Stimulated activated CD4-positive, alpha-beta T cell treated with anti-CD3 and anti-CD28 coated beads, Interleukin-12 subunit alpha, Interleukin-12 subunit beta, amount 100 ng/mL, for 24 hours (primary cell): ENCODE data around the gene GRN.
"Not testable (repeated sequence)": the region's sequence is repeated elsewhere in the genome, so short reads cannot be mapped to it uniquely, and the experiment has no call there.

Experiments used
- DNase-seq, 2 experiments: peaks; one replicate each; pipeline ENCODE4 v3.0.0-alpha.2; 2020; ENCODE audit warnings: low read depth in 2 of 2

Gene GRN

GRCh38 chr17:44383363-44383762, 38.3 kb downstream of the GRN start:
- no peak for DNase-seq

GRCh38 chr17:44383861-44384260, 38.8 kb downstream of the GRN start:
- no peak for DNase-seq

GRCh38 chr17:44384281-44384822, 39.2 kb downstream of the GRN start:
- no peak for DNase-seq

- no peak for DNase-seq
These were observed 39.8 kb downstream of the GRN start for GRCh38 chr17:44384823-44385286.

- peak; percentile 69 to 82 for DNase-seq
These were observed 40.4 kb downstream of the GRN start for GRCh38 chr17:44385287-44386181.

GRCh38 chr17:44386182-44386525, 41.1 kb downstream of the GRN start:
- no peak for DNase-seq

GRCh38 chr17:44387804-44388203, 42.7 kb downstream of the GRN start:
- no peak for DNase-seq

GRCh38 chr17:44389281-44389680, 44.2 kb downstream of the GRN start, which contains the start of gene ITGA2B:
ITGA2B (minus strand) TSS chr17:44389649; CDS start chr17:44389473, 176 bp downstream.
- DNase-seq = no peak

GRCh38 chr17:44389723-44390202, 44.7 kb downstream of the GRN start:
- DNase-seq = no peak

GRCh38 chr17:44390250-44390870, 45.3 kb downstream of the GRN start:
- DNase-seq = no peak

GRCh38 chr17:44394112-44394511, 49.0 kb downstream of the GRN start:
- DNase-seq = not testable (repeated sequence)

- DNase-seq = no peak
These were observed 49.7 kb downstream of the GRN start for GRCh38 chr17:44394833-44395232.

- DNase-seq = no peak
These were observed 51.8 kb downstream of the GRN start for GRCh38 chr17:44396946-44397345.

GRCh38 chr17:44397479-44398440, 52.7 kb downstream of the GRN start:
- DNase-seq = no peak

GRCh38 chr17:44398692-44399691, 53.9 kb downstream of the GRN start:
- DNase-seq = no peak

- DNase-seq = no peak
These were observed 55.2 kb downstream of the GRN start for GRCh38 chr17:44400226-44400847.
